BLaER1 (cell line): ENCODE data around the gene DCDC1.

Source experiments
- H3K27ac ChIP-seq: shearing (Covaris generic); formaldehyde crosslinking; 2 replicates; pipeline ENCODE4 v1.8.1; 2022
- H3K27me3 ChIP-seq: shearing (Covaris generic); formaldehyde crosslinking; 2 replicates; pipeline ENCODE4 v1.8.1; 2022
- H3K36me3 ChIP-seq: shearing (Covaris generic); formaldehyde crosslinking; 2 replicates; pipeline ENCODE4 v1.8.1; 2022
- H3K4me1 ChIP-seq: shearing (Covaris generic); formaldehyde crosslinking; 2 replicates; pipeline ENCODE4 v1.8.1; 2022
- H3K4me2 ChIP-seq: shearing (Covaris generic); formaldehyde crosslinking; 2 replicates; pipeline ENCODE4 v1.8.1; 2022
- H3K4me3 ChIP-seq: shearing (Covaris generic); formaldehyde crosslinking; 2 replicates; pipeline ENCODE4 v1.8.1; 2022
- H3K9ac ChIP-seq: shearing (Covaris generic); formaldehyde crosslinking; 2 replicates; pipeline ENCODE4 v1.8.1; 2022
- H3K9me3 ChIP-seq: shearing (Covaris generic); formaldehyde crosslinking; 2 replicates; pipeline ENCODE4 v1.8.1; 2022
- H4K20me1 ChIP-seq: shearing (Covaris generic); formaldehyde crosslinking; 2 replicates; pipeline ENCODE4 v1.8.1; 2022
- Cebpa-rat ChIP-seq: shearing (Covaris generic); IDR thresholded peaks from 2 replicates; pipeline ENCODE4 v1.8.1; 2022

DCDC1 gene

DNA sequence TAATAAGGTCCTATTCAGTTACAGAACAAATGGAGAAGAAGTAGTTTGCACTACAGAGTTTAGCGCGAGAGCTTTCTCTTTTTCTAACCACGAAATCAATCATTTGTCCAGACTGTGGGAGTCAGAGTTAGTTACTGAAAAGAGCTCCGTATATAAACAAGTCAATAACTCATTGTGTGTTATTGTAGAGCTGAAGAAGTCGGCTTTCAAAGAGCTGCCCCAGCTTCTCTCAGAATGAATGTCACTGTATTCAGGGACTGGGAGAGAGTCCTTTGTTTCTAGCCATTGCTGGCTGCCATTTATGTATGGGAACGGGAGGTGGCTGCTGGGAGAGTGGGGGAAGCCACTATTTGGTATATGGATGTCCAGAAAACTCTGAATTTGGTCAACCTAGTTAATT, 227.8 kb downstream of the DCDC1 start:
- H3K27ac ChIP-seq: no peak overlapping the region
- no peaks in the 10 kb centered on the region for H3K4me1 ChIP-seq
- no peaks in the 10 kb centered on the region for H3K27me3 ChIP-seq
- no peaks in the 10 kb centered on the region for H3K36me3 ChIP-seq
- no peak overlapping the region for H3K9ac ChIP-seq
- no peak overlapping the region for H3K4me3 ChIP-seq
- no peaks in the 10 kb centered on the region for H4K20me1 ChIP-seq
- no peak overlapping the region for H3K4me2 ChIP-seq
- H3K9me3 ChIP-seq: no peaks in the 10 kb centered on the region
- TF ChIP-seq Cebpa-rat: no peak

DNA sequence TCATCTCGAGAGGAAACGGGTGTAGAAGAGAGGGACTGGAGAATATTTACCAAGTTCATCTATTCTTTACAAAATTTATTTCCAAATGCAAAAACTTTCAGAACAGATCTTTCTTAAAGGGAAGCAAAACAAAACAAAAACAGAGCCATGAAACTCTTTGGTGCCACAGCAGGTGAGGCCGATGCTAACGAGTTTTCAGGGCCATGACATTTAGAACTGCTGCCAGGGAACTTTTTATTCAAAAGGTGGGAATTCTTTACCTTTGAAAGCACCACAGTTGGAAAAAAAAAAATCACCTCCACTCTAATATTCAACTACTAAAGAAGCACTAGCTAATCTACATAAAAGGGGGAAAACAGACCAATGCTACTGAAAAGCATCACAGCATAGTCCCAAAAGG, 230.1 kb downstream of the DCDC1 start:
- H3K4me1 ChIP-seq: no peaks in the 10 kb centered on the region
- no peak overlapping the region for H3K9ac ChIP-seq
- H4K20me1 ChIP-seq: no peaks in the 10 kb centered on the region
- no peaks in the 10 kb centered on the region for H3K27me3 ChIP-seq
- H3K36me3 ChIP-seq: no peaks in the 10 kb centered on the region
- H3K4me2 ChIP-seq: no peak overlapping the region
- no peak overlapping the region for H3K27ac ChIP-seq
- no peak overlapping the region for H3K4me3 ChIP-seq
- no peaks in the 10 kb centered on the region for H3K9me3 ChIP-seq
- TF ChIP-seq Cebpa-rat: no peak

DNA sequence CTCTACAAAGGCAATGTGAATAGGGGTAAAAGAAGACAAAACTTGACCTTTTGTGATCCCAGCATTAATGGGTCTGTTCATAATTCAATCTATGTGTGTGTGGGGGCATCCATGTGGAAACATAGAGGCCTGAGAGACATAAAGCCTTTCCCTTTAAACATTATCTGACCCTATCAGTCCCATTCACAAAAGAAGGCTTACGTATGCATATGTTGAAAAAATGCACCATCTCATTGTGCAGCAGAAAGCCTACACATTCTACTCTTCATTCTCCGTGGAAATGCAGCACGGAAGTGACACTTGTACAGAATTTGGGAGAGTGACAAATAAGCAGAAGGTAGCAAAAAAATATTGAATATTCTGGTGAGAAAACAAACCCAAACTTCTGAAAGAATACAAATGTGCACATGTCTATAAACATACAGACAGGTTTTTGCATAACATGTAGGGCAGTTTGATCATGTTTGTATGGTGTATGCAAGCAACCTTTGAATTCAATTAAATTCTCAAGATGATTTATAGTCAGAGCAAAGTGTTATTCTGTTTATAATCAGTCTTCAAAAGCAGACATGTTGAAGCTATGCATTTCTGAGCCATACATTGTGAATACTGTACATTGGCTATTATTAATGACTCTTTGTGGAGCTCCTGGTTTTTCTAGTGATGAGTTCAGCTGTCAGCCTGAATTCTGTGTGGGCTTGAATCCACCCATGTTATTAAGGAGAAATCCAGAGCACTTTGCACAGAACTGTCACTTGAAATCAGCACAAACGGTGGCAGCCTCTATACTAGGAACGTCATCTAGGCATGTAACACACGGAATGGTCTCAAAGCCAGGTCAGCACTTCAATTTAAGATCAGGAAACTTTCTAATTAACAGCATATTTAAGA, 236.8 kb downstream of the DCDC1 start:
- Histone ChIP-seq H3K4me3 (no peak overlapping the region), H3K4me1 (no peaks in the 10 kb centered on the region), H3K9me3 (no peaks in the 10 kb centered on the region), H3K4me2 (no peak overlapping the region), H4K20me1 (no peaks in the 10 kb centered on the region), H3K27ac (no peak overlapping the region), H3K27me3 (no peaks in the 10 kb centered on the region), H3K9ac (no peak overlapping the region), H3K36me3 (no peaks in the 10 kb centered on the region)
- TF ChIP-seq Cebpa-rat: no peak

DNA sequence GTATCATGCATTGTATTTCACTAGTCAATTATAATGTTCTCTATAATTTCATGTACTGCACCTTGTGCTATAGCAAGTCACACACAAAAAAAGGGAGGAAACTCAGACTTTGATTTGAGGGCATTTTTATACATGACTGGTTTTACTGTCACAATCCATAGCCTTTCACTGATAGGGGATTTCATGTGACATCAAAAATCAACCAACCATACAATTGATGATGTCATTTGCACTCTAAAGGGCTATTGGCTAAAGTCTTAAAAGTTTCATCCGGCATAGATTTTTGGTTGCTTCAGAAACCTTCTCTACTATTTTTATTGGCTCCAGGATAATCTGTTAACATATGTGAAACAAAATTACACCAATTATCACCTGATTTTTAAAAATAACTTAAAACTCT, 237.8 kb downstream of the DCDC1 start:
- Histone ChIP-seq H3K9ac (no peak overlapping the region), H3K4me2 (no peak overlapping the region), H3K9me3 (no peaks in the 10 kb centered on the region), H3K27ac (no peak overlapping the region), H3K4me3 (no peak overlapping the region), H3K27me3 (no peaks in the 10 kb centered on the region), H3K4me1 (no peaks in the 10 kb centered on the region), H4K20me1 (no peaks in the 10 kb centered on the region), H3K36me3 (no peaks in the 10 kb centered on the region)
- TF ChIP-seq Cebpa-rat: no peak

DNA sequence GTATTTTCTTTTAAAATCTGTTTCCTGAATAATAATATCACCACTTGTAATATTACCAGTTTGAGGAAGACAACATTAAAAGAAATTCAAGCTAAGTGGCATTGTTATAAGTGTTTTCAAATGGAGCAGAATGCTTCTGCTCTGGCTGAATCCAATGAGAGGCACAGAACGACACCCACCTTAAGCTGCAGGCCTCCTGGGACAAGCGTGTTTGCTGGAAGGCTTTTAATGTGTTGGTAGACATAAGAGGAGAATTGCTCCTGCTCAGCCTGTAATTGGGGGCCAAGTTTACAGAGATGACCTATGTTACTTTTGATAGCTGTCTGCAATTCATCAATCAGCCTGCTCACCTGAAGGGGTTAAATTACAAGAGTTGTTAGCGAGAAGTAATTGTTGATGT, 242.2 kb downstream of the DCDC1 start:
- no peak overlapping the region for H3K4me3 ChIP-seq
- no peaks in the 10 kb centered on the region; the same call in 1 of the 2 replicates for H3K9me3 ChIP-seq
- no peaks in the 10 kb centered on the region for H3K36me3 ChIP-seq
- no peaks in the 10 kb centered on the region for H3K4me1 ChIP-seq
- no peak overlapping the region for H3K4me2 ChIP-seq
- no peak overlapping the region for H3K9ac ChIP-seq
- H3K27me3 ChIP-seq: no peaks in the 10 kb centered on the region
- H4K20me1 ChIP-seq: no peaks in the 10 kb centered on the region
- no peak for TF ChIP-seq Cebpa-rat
- H3K27ac ChIP-seq: no peak overlapping the region

DNA sequence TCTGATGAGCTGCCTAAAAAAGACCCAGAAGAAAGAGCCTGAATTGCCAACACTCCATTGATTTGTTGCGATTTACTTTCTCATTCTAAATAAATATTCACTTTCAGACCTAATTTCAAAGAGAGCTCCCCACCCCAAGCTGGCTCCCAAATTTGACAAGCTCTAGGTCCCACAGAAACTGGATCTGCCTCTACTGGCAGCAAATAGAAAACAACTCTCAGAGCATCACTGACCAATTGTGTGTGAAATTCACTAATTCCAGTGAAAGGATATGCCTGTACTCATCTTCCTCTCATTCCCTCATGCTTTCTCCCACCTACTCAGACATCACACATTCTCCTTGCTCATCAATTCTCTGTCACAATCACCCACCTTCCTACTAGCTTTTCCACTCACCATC, 249.1 kb downstream of the DCDC1 start:
- Histone ChIP-seq H3K27ac (no peak overlapping the region), H4K20me1 (no peaks in the 10 kb centered on the region), H3K36me3 (no peaks in the 10 kb centered on the region), H3K9ac (no peak overlapping the region), H3K4me3 (no peak overlapping the region), H3K4me1 (no peaks in the 10 kb centered on the region), H3K4me2 (no peak overlapping the region), H3K9me3 (no peaks in the 10 kb centered on the region; the same call in 1 of the 2 replicates), H3K27me3 (no peaks in the 10 kb centered on the region)
- no peak for TF ChIP-seq Cebpa-rat

DNA sequence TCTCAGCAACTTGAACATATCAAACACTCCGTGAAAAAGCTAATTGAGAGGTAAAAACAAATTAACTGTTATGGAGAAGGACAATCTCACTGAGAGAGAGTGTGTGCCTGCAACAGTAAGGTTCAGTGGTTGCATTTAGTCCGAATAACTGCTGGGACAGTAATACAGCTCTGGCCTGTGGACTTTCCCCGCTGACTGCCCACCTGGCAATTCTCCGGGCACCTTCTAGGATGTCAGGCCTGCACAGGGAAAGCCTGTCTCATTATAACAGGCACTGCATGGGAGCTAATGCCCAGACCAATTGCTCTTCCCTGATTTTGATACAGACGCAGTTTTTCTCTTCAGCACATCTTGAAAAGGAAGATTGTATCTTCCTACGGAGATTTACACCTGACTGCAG, 251.0 kb downstream of the DCDC1 start:
- no peaks in the 10 kb centered on the region for H3K36me3 ChIP-seq
- no peaks in the 10 kb centered on the region for H3K27me3 ChIP-seq
- H3K4me2 ChIP-seq: no peak overlapping the region
- no peak overlapping the region for H3K4me3 ChIP-seq
- H3K4me1 ChIP-seq: no peaks in the 10 kb centered on the region
- no peaks in the 10 kb centered on the region for H4K20me1 ChIP-seq
- H3K9me3 ChIP-seq: no peaks in the 10 kb centered on the region
- no peak for TF ChIP-seq Cebpa-rat
- no peak overlapping the region for H3K9ac ChIP-seq
- H3K27ac ChIP-seq: no peak overlapping the region

DNA sequence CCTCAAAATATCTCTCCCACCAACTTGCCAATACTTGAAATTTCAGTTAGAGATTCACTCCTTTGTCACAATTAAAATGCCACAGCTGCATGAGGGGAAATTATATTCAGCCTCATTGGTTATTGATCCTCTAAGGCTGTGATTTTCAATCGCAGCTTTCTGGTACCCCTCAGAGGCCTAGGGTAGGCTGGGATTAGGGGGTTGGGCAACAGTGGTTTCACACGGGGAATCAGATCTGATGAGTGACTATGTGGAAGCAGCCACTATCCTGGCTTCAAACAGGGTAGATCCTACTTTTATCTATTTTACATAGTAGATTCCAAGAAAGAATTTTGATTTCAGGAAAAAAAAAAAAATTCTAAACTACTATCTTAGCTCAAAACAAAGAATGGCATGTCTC, 252.5 kb downstream of the DCDC1 start:
- Histone ChIP-seq H4K20me1 (no peaks in the 10 kb centered on the region), H3K4me2 (no peak overlapping the region), H3K27me3 (no peaks in the 10 kb centered on the region), H3K9ac (no peak overlapping the region), H3K4me3 (no peak overlapping the region), H3K4me1 (no peaks in the 10 kb centered on the region), H3K27ac (no peak overlapping the region), H3K9me3 (no peaks in the 10 kb centered on the region), H3K36me3 (no peaks in the 10 kb centered on the region)
- no peak for TF ChIP-seq Cebpa-rat

DNA sequence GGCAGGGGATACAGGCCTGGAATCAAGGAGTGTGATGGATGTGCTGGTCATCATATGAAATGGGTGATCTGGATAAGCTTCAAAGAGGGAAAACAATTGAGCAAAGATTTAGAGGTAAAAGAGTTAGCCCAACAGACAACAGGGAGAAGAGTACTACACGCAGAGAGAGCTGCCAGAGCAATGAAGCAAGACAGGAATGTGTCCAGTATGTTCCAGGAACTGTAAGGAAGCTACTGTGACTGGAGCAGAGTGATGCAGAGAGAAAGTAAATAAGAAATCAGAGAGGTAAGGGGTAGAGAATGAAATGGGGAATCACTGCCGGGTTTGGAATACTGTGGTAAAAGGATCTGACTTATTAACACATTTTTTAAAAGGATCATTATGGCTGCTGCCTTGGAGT, 255.1 kb downstream of the DCDC1 start:
- Histone ChIP-seq H3K27me3 (no peaks in the 10 kb centered on the region), H4K20me1 (no peaks in the 10 kb centered on the region), H3K27ac (no peak overlapping the region), H3K4me1 (no peaks in the 10 kb centered on the region), H3K4me3 (no peak overlapping the region), H3K9ac (no peak overlapping the region), H3K4me2 (no peak overlapping the region), H3K36me3 (no peaks in the 10 kb centered on the region), H3K9me3 (no peaks in the 10 kb centered on the region)
- no peak for TF ChIP-seq Cebpa-rat

DNA sequence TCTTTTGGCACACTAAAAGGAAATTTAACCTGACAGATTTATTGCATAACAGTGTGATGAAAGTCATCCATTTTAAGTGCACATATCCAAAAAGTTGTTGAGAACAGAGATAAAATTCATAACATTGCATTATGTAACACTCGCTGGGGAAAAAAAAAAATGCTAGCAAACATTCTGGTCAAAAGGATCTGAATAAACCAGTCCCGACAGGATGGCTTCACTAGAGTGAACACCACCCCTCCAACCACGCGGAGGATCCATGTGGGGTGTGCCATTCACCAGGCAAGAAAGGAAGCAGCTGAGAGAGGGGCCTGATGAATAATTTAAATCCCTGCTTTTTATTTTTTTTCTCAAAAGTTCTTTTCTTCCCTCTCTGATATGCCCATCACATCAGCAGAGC, 258.7 kb downstream of the DCDC1 start:
- no peaks in the 10 kb centered on the region for H4K20me1 ChIP-seq
- H3K9ac ChIP-seq: no peak overlapping the region
- H3K4me2 ChIP-seq: no peak overlapping the region
- no peaks in the 10 kb centered on the region for H3K4me1 ChIP-seq
- H3K4me3 ChIP-seq: no peak overlapping the region
- H3K27me3 ChIP-seq: no peaks in the 10 kb centered on the region
- no peak for TF ChIP-seq Cebpa-rat
- no peaks in the 10 kb centered on the region for H3K9me3 ChIP-seq
- no peak overlapping the region for H3K27ac ChIP-seq
- H3K36me3 ChIP-seq: no peaks in the 10 kb centered on the region
